AG04450 (cell line): ENCODE results near the gene CDCP1. TPM values are rescaled to one million over a fixed set of nuclear protein-coding genes. Genes with fewer than 3 reads are reported as not detected.

Source experiments
- CTCF ChIA-PET: fragments of 300-600, 350-600 bp; formaldehyde crosslinking; extraction: SDS; loops from one replicate; lab custom pipeline; 2022; ENCODE audit warnings: antibody characterized with exemption, inconsistent platforms; lab: Charles Lee
- POLR2A ChIA-PET: fragments of 350-600 bp; formaldehyde crosslinking; extraction: SDS; loops from one replicate; lab custom pipeline; 2021; ENCODE audit warnings: antibody characterized with exemption, inconsistent platforms; lab: Yijun Ruan, JAX
- DNase-seq: peaks from one replicate; pipeline ENCODE4 v3.0.0-alpha.2; 2011; ENCODE audit warnings: low read depth, low spot score
- H3K27ac ChIP-seq: one replicate; pipeline ENCODE4 v1.5.1; 2012; ENCODE audit warnings: low read depth, low read length, control low read depth
- H3K27me3 ChIP-seq: one replicate; pipeline ENCODE4 v1.6.0; 2012; ENCODE audit warnings: low read length; ENCODE audit not compliant: control insufficient read depth, insufficient read depth
- H3K4me3 ChIP-seq: 2 replicates; pipeline ENCODE4 v1.5.1; 2011; ENCODE audit warnings: mild to moderate bottlenecking, low read depth, low read length, control low read depth
- H3K9me3 ChIP-seq: 2 replicates; pipeline ENCODE4 v1.5.1; 2012; ENCODE audit warnings: low read length; ENCODE audit not compliant: control insufficient read depth, insufficient read depth
- polyA plus RNA-seq: library from polyadenylated mRNA; depleted of rRNA; stranded (reverse); fragments of >200 nt; gene quantifications from 2 replicates; pipeline ENCODE4 v1.2.3, GENCODE V29; 2011
- TF ChIP-seq, protein P1 (sequence below): IDR thresholded peaks from 2 replicates; pipeline ENCODE4 v1.5.1; 2011; ENCODE audit warnings: low read depth, low read length, control low read depth, inconsistent platforms

The CDCP1 gene
- polyA plus RNA-seq, 1 experiment, result 13.6 TPM

DNA sequence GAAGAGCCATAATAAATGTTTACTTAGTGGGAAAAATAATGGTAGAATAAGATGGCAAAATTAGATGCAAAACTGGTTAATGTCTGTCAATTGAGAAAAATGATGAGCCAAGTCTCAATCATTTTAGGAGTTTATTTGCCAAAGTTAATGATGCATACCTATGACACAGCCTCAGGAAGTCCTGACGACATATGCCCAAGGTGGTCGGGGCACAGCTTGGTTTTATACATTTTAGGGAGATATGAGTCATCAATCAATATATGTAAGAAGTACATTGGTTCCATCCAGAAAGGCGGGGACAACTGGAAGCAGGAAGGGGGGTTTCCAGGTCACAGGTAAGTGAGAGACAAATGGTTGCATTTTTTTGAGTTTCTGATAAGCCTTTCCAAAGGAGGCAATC is 88.6 kb downstream of the CDCP1 start:
- DNase-seq, result no peak
- Histone ChIP-seq H3K27me3 (no peaks in the 10 kb centered on the region), H3K4me3 (no peak overlapping the region), H3K9me3 (no peaks in the 10 kb centered on the region), H3K27ac (no peak overlapping the region)
- TF ChIP-seq, protein P1, sequence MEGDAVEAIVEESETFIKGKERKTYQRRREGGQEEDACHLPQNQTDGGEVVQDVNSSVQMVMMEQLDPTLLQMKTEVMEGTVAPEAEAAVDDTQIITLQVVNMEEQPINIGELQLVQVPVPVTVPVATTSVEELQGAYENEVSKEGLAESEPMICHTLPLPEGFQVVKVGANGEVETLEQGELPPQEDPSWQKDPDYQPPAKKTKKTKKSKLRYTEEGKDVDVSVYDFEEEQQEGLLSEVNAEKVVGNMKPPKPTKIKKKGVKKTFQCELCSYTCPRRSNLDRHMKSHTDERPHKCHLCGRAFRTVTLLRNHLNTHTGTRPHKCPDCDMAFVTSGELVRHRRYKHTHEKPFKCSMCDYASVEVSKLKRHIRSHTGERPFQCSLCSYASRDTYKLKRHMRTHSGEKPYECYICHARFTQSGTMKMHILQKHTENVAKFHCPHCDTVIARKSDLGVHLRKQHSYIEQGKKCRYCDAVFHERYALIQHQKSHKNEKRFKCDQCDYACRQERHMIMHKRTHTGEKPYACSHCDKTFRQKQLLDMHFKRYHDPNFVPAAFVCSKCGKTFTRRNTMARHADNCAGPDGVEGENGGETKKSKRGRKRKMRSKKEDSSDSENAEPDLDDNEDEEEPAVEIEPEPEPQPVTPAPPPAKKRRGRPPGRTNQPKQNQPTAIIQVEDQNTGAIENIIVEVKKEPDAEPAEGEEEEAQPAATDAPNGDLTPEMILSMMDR, result no peak
- POLR2A ChIA-PET, result interaction anchor here (0.5 to 0.7 kb wide), 2 partner anchors 28 to 36 kb away, joined by 3 read pairs; no protein-coding TSS in a partner anchor
- CTCF ChIA-PET, result interaction anchor here (1.9 to 4.7 kb wide), 3 partner anchors 14 to 153 kb away, joined by 5 to 29 read pairs (median 17); no protein-coding TSS in a partner anchor

GRCh38 chr3:45056608-45057301 is 89.4 kb downstream of the CDCP1 start:
- H3K27me3 ChIP-seq, result no peaks in the 10 kb centered on the region
- no peak overlapping the region for H3K4me3 ChIP-seq
- DNase-seq, result no peak
- POLR2A ChIA-PET, result interaction anchor here (0.5 to 2.2 kb wide), 3 partner anchors 29 to 127 kb away, joined by 3 to 5 read pairs (median 3); no protein-coding TSS in a partner anchor
- no peaks in the 10 kb centered on the region for H3K9me3 ChIP-seq
- TF ChIP-seq, protein P1, result no peak
- H3K27ac ChIP-seq, result peak overlapping the region; percentile 88
- CTCF ChIA-PET, result interaction anchor here (0.6 to 4.7 kb wide), 9 partner anchors 9 to 451 kb away, joined by 3 to 29 read pairs (median 5); no protein-coding TSS in a partner anchor

DNA sequence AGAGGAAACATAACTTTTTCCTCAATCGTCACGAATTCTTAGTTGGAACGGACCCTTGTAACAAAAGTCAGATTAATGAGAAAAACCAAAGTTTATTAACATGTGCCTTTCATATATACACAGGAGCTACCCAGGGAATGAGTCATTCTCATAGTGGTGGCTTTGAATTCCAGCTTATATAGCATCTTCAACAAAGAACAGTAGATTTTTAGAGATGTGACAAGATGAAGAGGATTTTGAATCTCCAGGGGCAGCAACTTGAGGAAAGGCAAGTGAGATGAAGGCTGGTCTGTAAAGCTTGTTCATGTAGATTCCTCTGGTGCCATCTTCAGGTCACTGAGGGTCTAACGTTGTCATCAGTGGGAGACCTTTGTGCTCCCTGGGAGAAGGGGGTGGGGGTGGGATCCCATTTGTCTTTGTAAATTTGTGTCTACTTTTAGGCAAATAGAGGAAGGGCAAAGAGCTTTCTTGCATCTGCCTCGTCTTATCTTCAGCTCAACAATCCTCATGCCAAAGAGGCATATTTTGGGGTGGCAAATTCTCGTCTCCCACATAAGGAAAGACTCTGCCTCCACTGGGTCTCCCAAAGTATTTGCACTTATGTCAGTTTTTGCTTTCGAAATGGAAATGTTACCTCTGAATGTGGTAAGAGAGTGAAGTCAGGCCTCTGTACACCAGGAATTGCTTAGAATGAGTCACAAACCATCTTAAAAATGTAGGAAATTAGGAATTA is 90.6 kb downstream of the CDCP1 start:
- ChIA-PET POLR2A (interaction anchor here (0.6 to 2.3 kb wide), 10 partner anchors 14 to 1288 kb away, joined by 3 to 19 read pairs (median 4); no protein-coding TSS in a partner anchor), CTCF (interaction anchor here (0.5 to 4.7 kb wide), 14 partner anchors 12 to 611 kb away, joined by 3 to 29 read pairs (median 4); no protein-coding TSS in a partner anchor)

GRCh38 chr3:45055032-45055410 is 91.2 kb downstream of the CDCP1 start:
- TF ChIP-seq, protein P1, result no peak
- peak; percentile 59 for DNase-seq
- ChIA-PET POLR2A (interaction anchor here (0.7 to 2.3 kb wide), 7 partner anchors 13 to 605 kb away, joined by 3 to 10 read pairs (median 5); no protein-coding TSS in a partner anchor), CTCF (interaction anchor here (0.6 to 4.7 kb wide), 12 partner anchors 12 to 612 kb away, joined by 3 to 29 read pairs (median 4); no protein-coding TSS in a partner anchor)
- Histone ChIP-seq H3K9me3 (no peaks in the 10 kb centered on the region), H3K4me3 (no peak overlapping the region), H3K27ac (peak overlapping the region; percentile 92), H3K27me3 (no peaks in the 10 kb centered on the region)

More for the DNA sequence above, 90.6 kb downstream of the CDCP1 start:
- Histone ChIP-seq H3K27me3 (no peaks in the 10 kb centered on the region), H3K4me3 (peak overlapping the region; percentile 26), H3K9me3 (no peaks in the 10 kb centered on the region), H3K27ac (peak overlapping the region; percentile 92)
- DNase-seq, result peak; percentile 85
- TF ChIP-seq, protein P1, result peak; percentile 18
